Measurements from ENCODE around the gene AGAP9. TPM values are rescaled to one million over a fixed set of nuclear protein-coding genes. Genes with fewer than 3 reads are reported as not detected.

Gene AGAP9
- total RNA-seq, 2 experiments from 2014 or later, result 5.6 to 6.2 TPM

Other genes with a start within 250 kb of the AGAP9 start
- gene GDF10, start 223.4 kb downstream of the AGAP9 start, total RNA-seq, result not detected
- gene GDF2, start 201.2 kb downstream of the AGAP9 start, total RNA-seq, result not detected
- gene RBP3, start 175.3 kb downstream of the AGAP9 start, total RNA-seq, result not detected
- under 1 TPM; 0.08 to 0.10 TPM for gene ZNF488, start 139.3 kb downstream of the AGAP9 start, total RNA-seq
- gene ANXA8, start 39.5 kb downstream of the AGAP9 start, total RNA-seq, result 1 to 10 TPM in 1 of 2 experiments, under 1 TPM in 1; 0.78 to 1.2 TPM
- not detected for gene FAM25G, start 31.9 kb downstream of the AGAP9 start, total RNA-seq
- under 1 TPM in 1 of 2 experiments, not detected in 1; 0.20 TPM for gene SYT15B, start 240.0 kb upstream of the AGAP9 start, total RNA-seq